Stimulated activated CD4-positive, alpha-beta T cell treated with anti-CD3 and anti-CD28 coated beads, Interleukin-1b, Interleukin-23, amount 100 ng/mL, for 4 hours (primary cell): ENCODE results near the gene ACP3.
"Not testable (repeated sequence)": the region's sequence is repeated elsewhere in the genome, so short reads cannot be mapped to it uniquely, and the experiment has no call there.

Source experiments
- DNase-seq, 2 donors: peaks; one replicate each; pipeline ENCODE4 v3.0.0-alpha.2; 2020; ENCODE audit warnings: low read depth in 2 of 2

The ACP3 gene

GRCh38 chr3:132360717-132361116 lies 43.5 kb downstream of the ACP3 start:
- DNase-seq: no peak

- DNase-seq: no peak
Measured at GRCh38 chr3:132362329-132362728, 45.1 kb downstream of the ACP3 start.

- no peak for DNase-seq
Measured at GRCh38 chr3:132368515-132368914, 51.3 kb downstream of the ACP3 start.

DNA sequence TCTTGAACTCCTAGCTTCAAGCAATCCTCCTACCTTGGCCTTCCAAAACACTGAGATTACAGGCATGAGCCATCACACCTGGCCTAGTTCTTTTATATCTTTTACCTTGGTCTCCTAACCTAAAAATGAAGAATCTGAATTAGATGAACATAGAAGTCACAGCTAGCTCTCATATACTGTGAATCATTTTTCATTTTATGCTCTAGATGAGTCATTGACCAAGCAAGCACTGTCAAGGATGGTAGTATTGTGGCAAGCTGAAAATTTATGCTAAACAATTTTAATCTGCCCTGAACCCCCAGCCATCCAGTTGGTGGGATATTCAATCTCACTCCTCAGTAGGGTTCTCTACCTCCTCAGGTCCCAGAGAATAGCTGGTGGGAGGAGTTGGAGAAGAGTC lies 51.8 kb downstream of the ACP3 start:
- no peak for DNase-seq

DNA sequence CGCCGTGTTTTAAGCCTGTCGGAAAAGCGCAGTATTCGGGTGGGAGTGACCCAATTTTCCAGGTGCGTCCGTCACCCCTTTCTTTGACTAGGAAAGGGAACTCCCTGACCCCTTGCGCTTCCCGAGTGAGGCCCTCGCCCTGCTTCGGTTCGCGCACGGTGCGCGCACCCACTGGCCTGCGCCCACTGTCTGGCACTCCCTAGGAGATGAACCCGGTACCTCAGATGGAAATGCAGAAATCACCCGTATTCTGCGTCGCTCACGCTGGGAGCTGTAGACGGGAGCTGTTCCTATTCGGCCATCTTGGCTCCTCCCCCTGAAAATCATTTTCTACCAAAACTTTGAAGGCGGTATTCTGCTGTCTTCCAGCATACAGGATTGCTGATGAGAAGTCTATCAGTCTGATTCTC lies 59.7 kb downstream of the ACP3 start:
- not testable (repeated sequence) for DNase-seq

GRCh38 chr3:132378048-132378762 lies 61.0 kb downstream of the ACP3 start:
- DNase-seq: no peak

DNA sequence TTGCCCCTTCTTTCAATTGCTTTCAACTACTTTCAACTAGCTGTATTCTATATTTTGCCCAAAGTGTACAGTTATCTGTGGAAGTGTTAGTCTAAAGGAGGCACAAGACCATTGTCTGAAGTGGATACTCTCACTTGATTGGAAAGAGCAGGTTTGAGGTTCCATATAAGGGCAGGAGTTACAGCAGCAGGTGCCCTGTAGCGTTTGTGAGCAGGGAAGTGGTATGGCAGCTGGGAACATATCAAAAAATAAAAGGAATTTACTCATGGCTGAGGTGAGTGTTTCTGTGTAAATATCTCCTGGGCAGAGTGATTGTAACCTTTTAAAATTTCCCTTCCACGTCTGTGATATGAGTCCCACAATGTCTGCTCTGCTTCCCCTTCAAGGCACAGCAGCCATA lies 61.6 kb downstream of the ACP3 start:
- DNase-seq: no peak

GRCh38 chr3:132380920-132381319 lies 63.7 kb downstream of the ACP3 start:
- no peak for DNase-seq

- DNase-seq: no peak
Measured at GRCh38 chr3:132381348-132381944, 64.2 kb downstream of the ACP3 start.

- DNase-seq: no peak
Measured at GRCh38 chr3:132382267-132382666, 65.1 kb downstream of the ACP3 start.

DNA sequence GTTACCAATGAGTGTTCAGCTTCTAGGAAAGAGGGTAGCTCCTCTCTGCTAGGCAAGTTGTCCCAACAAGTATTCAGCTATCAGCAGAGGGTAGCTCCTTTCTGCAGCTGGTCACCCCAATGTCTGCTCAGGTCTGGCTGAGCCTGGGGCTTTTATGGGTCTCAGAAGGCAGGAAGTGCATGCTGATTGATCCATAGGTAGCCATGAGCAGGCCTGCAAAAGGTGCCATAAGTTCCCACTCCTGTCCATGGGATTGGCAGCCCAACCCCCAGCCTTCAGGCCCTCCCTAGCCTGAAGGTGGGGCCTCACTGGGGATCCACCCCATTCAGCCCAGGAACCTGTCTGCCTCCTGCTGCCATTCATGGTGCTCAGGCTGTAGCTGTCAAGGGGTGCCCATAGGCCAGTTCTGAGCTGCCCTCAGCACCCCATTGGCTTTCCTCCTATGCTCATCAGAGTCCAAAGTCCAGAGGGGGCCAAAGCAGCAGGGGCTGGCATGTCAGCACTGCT lies 65.5 kb downstream of the ACP3 start:
- no peak for DNase-seq

- DNase-seq: no peak
Measured at GRCh38 chr3:132386259-132386658, 69.1 kb downstream of the ACP3 start.

DNA sequence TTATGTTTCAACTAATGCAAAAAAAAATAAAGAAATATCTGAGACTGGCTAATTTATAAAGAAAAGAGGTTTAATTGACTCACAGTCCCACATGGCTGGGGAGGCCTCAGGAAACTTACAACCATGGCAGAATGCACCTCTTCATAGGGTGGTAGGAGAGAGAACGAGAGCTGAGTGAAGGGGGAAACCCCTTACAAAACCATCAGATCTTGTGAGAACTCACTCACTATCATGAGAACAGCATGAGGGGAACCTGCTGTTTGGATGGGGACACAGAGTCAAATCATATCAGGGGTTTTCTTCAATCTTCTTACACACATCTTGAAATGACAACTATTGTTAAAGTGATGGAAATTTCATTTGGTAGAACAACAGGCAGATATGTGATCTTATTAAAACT lies 75.5 kb downstream of the ACP3 start:
- not testable (repeated sequence) for DNase-seq

DNA sequence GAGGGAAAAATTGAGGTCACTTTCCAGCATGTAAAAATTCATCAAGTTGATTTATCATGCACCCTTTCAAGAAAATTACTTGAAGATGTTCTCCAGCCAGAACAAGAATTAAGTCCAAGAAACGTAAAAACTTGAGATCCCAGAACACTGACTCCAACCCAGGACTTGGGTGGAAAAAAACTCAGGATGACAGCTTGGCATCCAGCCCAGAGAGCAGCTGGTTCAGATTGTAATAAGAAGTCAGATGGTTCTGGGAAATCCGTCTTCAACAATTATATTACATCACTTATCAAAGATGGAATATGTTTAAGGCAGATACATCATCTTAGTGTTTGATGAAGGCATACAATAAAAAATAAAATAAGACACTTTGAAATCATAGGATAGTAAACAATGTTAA lies 77.1 kb downstream of the ACP3 start:
- DNase-seq: no peak

GRCh38 chr3:132395126-132395525 lies 77.9 kb downstream of the ACP3 start:
- no peak for DNase-seq

DNA sequence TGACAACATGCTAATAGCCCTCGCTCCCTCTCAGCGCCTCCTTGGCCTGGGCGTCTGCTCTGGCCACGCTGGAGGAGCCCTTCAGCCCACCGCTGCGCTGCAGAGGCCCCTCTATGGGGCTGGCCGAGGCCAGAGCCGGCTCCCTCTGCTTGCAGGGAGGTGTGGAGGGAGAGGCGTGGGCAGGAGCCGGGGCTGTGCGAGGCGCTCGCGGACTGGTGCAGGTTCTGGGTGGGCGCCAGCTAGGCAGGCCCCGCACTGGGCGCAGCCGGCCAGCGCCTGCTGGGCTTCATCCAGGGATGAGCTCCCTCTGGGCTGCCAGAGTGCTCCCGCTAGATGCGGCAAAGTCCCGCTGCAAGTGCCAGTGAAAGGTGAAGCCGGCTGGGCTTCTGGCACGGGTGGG lies 79.0 kb downstream of the ACP3 start:
- DNase-seq: no peak

DNA sequence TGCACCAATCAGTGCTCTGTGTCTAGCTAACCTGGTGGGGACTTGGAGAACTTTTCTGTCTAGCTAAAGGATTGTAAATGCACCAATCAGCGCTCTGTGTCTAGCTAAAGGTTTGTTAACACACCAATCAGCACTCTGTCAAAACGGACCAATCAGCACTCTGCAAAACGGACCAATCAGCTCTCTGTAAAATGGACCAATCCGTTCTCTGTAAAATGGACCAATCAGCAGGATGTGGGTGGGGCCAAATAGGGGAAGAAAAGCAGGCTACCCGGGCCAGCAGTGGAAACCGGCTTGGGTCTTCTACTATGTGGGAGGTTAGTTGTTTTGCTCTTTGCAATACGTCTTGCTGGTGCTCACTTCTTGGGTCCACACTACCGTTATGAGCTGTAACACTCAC lies 79.6 kb downstream of the ACP3 start:
- not testable (repeated sequence) for DNase-seq

- no peak for DNase-seq
Measured at GRCh38 chr3:132399054-132399929, 82.1 kb downstream of the ACP3 start.

DNA sequence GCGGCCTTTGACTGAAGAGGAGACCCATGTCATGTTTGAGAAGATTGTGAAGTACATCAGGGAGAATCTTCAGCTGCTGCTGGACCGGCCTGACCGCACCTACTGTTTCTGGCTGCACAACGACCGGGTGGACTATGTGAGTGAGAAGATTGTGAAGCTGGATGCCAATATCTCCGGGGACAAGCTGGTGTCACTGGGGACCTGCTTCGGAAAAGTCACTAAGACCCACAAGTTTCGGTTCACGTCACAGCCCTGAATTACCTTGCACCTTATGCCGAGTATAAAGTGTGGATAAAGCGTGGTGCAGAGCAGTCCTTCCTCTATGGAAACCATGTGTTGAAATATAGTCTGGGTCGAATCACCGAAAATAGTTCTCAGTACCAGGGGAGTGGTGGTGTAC lies 84.0 kb downstream of the ACP3 start:
- no peak for DNase-seq

- no peak for DNase-seq
Measured at GRCh38 chr3:132404276-132404675, 87.1 kb downstream of the ACP3 start.

- no peak for DNase-seq
Measured at GRCh38 chr3:132405188-132405587, 88.0 kb downstream of the ACP3 start.

- DNase-seq: no peak
Measured at GRCh38 chr3:132405609-132406299, 88.5 kb downstream of the ACP3 start.
